Muscle layer of duodenum (tissue), 2 donors: ENCODE data around the gene HOXA11.
A peak's percentile ranks its signal among the peaks of the same experiment; 100 is the strongest.

Source experiments
- H3K27ac ChIP-seq: one replicate; pipeline ENCODE4 v1.7.0; 2013; ENCODE audit warnings: mild to moderate bottlenecking, low read length
- H3K27me3 ChIP-seq: one replicate; pipeline ENCODE4 v1.7.0; 2013; ENCODE audit warnings: low read depth, mild to moderate bottlenecking, control low read depth, low read length
- H3K36me3 ChIP-seq, 2 donors: one replicate each; pipeline ENCODE4 v1.7.0; 2013; ENCODE audit warnings: low read length in 2 of 2, control low read depth in 1 of 2, mild to moderate bottlenecking in 1 of 2; ENCODE audit not compliant: insufficient read depth in 2 of 2, control insufficient read depth in 1 of 2
- H3K4me1 ChIP-seq, 2 donors: one replicate each; pipeline ENCODE4 v1.7.0; 2013; ENCODE audit warnings: low read length in 2 of 2, mild to moderate bottlenecking in 2 of 2, control low read depth in 1 of 2, moderate library complexity in 1 of 2; ENCODE audit not compliant: insufficient read depth in 2 of 2, control insufficient read depth in 1 of 2
- H3K4me3 ChIP-seq, 2 donors: one replicate each; pipeline ENCODE4 v1.7.0; 2013; ENCODE audit warnings: low read length in 2 of 2, low read depth in 1 of 2, mild to moderate bottlenecking in 1 of 2
- H3K9me3 ChIP-seq, 2 donors: one replicate each; pipeline ENCODE4 v1.7.0; 2013; ENCODE audit warnings: low read length in 2 of 2, control low read depth in 1 of 2, mild to moderate bottlenecking in 1 of 2; ENCODE audit not compliant: control insufficient read depth in 1 of 2
- donor health status: healthy.

HOXA11 gene

DNA sequence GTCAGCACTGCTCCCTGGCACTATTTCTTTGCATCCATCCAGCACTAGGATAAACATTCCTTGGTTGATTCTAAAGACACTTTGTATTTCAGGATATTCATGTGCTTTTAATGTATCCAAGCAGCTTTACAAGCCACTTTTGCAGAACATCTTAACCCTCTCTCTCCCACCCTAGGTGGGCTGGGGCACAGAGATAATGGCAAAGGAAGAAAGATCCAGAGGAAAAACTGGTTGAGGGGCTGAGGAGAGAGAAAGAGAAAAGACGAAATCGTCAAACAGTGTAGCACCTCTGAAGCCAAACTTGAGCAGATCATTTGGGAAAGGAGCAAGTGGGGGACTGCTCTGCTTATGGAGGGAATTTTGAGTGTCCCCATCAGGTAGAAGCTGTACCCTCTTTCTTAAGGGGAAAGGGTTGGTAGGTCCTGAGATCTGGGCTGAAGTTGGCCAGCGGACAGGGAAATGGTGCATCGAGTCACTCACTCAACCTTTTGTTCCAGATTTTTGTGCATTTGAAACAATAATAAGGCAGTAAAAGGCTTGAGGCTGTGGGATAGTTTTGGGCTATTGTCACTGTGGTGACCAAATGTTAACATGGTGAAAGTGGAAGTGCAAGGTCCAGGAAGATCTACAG, 19.0 kb upstream of the HOXA11 start:
- Histone ChIP-seq H3K36me3 (no peaks in the 10 kb centered on the region), H3K27me3 (peaks cover 90% of the 10 kb centered on the region), H3K4me1 (peaks cover 0 to 32% of the 10 kb centered on the region in 2 donors), H3K27ac (no peak overlapping the region), H3K4me3 (no peak overlapping the region), H3K9me3 (peaks cover 0 to 3% of the 10 kb centered on the region in 2 donors)

GRCh38 chr7:27203365-27203953, 18.4 kb upstream of the HOXA11 start:
- peaks cover 0 to 3% of the 10 kb centered on the region in 2 donors for H3K9me3 ChIP-seq

DNA sequence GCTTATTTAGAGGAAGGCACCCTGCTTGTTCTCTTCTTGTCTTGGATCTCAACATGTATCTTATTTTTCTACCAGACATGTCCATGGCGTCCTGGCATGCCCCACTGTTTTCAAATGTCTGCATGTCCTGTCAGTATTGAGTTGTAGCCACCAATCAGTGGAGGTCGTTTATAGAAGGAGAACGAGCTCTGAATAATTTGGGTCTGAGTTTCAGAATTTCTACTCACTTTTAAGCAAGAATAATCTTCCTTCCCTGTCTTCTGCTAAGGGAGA, 17.8 kb upstream of the HOXA11 start:
- no peak overlapping the region for H3K27ac ChIP-seq
- H3K9me3 ChIP-seq = peaks cover 0 to 3% of the 10 kb centered on the region in 2 donors
- H3K4me1 ChIP-seq = peaks cover 0 to 41% of the 10 kb centered on the region in 2 donors
- no peak overlapping the region for H3K4me3 ChIP-seq
- H3K27me3 ChIP-seq = peaks cover 90% of the 10 kb centered on the region
- no peaks in the 10 kb centered on the region for H3K36me3 ChIP-seq

More at GRCh38 chr7:27203365-27203953, 18.4 kb upstream of the HOXA11 start:
- H3K36me3 ChIP-seq = no peaks in the 10 kb centered on the region
- H3K4me1 ChIP-seq = peaks cover 0 to 38% of the 10 kb centered on the region in 2 donors
- H3K27ac ChIP-seq = no peak overlapping the region
- H3K4me3 ChIP-seq = no peak overlapping the region
- peaks cover 90% of the 10 kb centered on the region for H3K27me3 ChIP-seq

DNA sequence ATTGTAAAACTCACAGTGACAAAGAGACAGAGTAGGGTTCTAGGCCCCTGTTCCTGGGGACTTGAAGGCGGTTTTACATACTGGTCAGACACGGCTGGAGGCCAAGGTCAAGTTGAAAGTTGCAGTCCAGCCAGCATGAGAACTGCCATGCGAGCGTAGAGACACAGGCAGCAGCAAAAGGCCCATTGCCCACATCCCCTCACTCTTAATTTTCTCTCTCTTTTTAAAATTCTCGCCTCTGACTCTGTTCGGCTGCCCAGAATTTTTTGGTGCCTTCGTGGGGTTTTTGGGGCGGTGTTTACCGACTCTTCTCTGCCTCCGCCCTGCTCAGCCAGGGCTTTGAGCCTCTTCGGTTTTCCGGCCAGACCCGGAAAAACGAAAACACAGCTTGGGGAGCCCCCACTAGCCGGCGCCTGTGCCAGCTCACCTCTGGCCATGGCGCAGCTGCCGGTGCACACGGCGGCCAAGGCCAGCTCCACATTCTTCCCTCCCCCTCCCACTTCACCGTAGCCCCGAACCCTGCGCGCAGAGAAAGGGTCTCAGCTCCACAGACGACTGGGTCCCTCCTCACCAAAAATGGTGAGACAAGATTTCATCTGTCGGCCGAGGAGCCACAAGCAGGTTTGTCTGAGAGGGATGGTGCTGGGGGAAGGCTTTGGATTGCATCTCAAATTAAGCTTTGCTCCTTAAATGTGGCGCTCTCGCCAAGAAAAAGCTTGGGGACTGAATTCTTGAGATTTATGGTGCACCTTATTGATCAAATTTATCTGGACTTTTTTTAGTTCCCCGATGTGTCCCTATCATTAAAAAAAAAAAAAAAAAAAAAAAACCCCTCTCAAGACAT, 17.2 kb upstream of the HOXA11 start:
- Histone ChIP-seq H3K36me3 (no peaks in the 10 kb centered on the region), H3K4me1 (peaks cover 0 to 41% of the 10 kb centered on the region in 2 donors), H3K4me3 (no peak overlapping the region), H3K27me3 (peaks cover 90% of the 10 kb centered on the region), H3K9me3 (peaks cover 0 to 3% of the 10 kb centered on the region in 2 donors), H3K27ac (no peak overlapping the region)

GRCh38 chr7:27201580-27202017, 16.6 kb upstream of the HOXA11 start:
- H3K4me3 ChIP-seq = peak overlapping the region in 1 of 2 donors; percentile 3
- no peaks in the 10 kb centered on the region for H3K36me3 ChIP-seq
- H3K4me1 ChIP-seq = peaks cover 0 to 41% of the 10 kb centered on the region in 2 donors
- H3K27ac ChIP-seq = no peak overlapping the region
- peaks cover 89% of the 10 kb centered on the region for H3K27me3 ChIP-seq
- peaks cover 0 to 3% of the 10 kb centered on the region in 2 donors for H3K9me3 ChIP-seq

DNA sequence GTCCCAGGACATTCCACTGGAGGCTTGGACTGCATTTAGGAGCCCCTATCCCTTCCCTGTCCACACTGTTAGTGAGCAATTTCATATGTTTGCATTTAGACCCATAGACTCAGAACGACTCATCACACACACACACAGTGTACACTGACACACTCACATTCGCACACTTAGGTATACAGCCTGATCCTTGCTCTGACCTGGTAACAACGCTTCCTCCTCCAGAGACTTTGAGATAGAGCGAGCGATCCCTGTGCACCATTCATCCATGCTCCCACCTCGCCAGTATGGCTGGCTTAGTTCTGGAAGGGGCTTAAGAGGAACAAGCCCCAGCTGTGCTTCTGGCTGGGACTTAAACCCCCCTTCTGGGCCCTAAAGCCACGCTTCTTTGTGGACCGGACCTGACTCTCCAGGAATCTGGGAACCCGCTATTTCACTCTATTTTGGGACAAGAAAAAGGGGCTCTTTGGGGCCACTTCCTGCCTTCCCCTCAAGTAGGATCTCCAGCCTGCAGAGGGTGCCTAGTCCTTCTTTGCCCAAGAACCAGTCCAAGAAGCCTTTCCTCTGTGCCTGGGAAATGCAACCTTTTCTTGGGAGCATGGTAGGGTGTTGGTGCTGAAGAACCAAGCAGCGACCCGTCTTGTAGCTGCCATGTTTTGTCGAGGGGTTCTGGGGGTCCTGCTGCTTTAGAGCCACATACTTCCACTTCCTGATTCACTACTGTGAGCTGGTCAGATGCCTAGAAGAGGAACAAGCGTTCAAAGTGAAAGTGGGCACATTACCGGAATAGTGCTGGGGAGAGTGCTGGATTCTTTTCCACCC, 15.9 kb upstream of the HOXA11 start:
- peak overlapping the region in 1 of 2 donors; percentile 51 for H3K4me3 ChIP-seq
- peaks cover 88% of the 10 kb centered on the region for H3K27me3 ChIP-seq
- H3K36me3 ChIP-seq = no peaks in the 10 kb centered on the region
- H3K27ac ChIP-seq = no peak overlapping the region
- peaks cover 0 to 3% of the 10 kb centered on the region in 2 donors for H3K9me3 ChIP-seq
- H3K4me1 ChIP-seq = peaks cover 0 to 41% of the 10 kb centered on the region in 2 donors

DNA sequence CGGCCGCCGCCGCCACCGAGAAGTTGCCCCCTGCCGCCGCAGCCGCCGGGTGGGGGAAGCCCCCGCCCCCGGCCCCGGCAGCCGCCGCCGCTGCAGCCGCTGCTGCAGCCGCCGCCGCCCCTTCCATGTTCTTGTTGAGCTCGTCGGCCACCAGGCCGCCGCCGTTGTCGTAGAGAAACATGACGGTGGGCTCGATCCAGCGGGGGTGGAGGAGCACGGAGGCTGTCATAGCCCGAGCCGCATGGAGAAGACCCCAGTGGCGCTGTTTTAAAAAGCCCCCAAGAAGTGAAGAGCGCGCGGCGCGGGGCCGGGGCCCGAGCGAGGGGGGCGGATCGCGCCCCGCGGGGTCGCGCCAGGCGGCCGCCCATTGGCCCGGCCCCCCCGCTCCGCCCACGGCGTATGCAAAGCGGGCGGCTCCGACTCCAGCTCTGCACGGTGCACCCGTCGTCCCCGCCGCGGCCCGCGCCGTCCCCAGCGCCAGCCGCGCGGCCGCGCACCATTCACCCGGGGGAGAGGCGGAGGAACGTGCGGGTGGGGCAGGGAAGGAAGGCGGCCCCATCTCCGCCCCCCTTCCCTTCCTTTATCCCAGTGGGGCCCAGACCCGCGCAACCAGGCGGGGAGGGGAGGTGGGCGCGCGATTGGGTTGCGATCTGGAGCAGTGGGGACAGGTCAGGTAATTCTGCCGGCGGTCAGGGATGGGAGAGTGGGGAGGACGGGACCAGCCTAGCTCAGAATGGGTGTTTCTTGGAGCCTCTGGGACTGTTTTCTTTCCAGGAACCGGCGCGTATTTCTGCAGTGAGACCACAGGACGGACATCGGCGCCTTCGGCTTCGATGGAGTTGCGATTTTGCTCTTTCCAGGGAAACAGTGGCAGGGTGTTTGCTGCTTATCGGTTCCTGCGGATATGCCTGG, 15.1 kb upstream of the HOXA11 start, which contains the start of gene HOXA13:
Gene HOXA13, minus strand, starts transcription at position 243 of the 912 bp plus-strand sequence. Its CDS starts 14 bp downstream, at position 229.
- Histone ChIP-seq H3K27ac (no peak within 1 kb of the TSS), H3K4me3 (peak within 1 kb of the TSS in 1 of 2 donors; percentile 51), H3K4me1 (peaks cover 0 to 37% of the 10 kb centered on the region in 2 donors), H3K27me3 (peaks cover 85% of the 10 kb centered on the region), H3K36me3 (no peaks in the 10 kb centered on the region), H3K9me3 (peaks cover 0 to 3% of the 10 kb centered on the region in 2 donors)

DNA sequence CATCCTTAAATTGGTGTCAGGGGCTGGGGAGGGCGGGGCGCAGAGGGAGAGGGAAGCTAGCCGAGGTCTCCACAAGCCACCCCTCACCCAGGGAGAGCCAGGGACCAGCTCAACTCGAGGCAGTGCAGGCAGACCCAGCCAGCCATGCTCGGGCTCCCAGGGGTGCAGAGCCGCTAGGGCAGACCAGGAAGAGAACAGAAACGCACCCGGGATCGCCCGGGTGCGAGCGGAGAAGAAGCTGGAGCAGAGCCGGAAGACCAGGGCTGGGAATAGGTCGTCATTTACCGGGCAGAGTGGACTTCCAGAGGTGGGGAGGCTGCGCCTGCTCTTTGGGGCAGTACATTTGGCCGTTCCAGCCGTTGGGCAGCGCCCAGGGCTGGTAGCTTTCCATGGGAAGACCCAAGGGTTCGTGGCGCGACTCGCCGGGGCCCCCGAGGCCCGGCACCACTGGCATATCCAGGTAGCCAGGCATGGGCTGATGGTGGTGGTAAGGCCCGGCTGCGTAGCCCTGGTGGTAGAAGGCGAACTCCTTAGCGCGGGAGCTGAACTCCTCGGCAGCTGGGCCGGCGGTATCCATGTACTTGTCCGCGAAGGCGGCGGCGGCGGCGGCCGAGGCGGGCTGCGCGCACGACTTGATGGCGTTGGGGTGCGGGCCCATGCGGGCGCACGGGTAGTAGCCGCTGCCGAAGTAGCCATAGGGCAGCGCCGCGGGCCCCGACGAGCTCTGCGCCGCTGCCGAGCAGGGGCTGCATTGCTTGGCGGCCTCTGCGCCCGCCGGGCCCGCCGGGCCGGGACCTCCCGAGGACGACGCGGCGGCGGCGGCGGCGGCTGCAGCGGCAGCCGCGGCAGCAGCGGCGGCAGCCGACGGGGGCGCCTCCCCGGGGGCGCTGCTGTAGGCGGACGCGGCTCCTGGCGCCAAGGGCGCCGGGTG, 14.1 kb upstream of the HOXA11 start:
- peak overlapping the region in 1 of 2 donors; percentile 39 for H3K4me3 ChIP-seq

DNA sequence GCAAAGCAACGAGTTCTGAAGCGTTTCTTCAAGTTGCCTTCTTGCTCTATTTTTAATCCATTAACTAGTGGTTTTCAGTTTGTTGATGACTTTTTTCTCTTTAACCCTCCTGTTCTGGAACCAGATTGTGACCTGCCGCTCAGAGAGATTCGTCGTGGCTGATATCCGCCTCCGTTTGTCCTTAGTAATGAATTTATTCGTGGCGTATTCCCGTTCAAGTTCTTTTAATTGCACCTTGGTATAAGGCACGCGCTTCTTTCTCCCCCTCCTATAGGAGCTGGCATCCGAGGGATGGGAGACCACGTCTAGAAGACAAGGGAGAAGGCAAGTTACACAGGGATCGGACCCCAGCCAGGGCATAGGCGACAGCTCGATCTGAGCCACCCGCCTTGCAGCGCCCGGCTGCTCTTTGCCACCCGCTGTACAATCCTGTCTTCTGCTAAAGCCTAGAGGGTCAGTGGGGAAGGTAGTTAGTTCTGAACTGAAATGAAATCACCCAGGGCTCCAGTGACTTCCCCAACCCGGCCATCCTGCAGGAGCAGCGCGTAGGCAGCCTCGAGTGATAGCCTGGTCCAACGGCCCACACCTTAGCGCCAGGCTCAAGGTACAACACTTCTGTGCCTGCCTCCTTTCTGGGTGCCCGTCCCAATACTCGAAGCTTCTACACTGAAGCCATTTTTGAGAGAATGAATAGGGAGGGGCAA, 13.3 kb upstream of the HOXA11 start:
- Histone ChIP-seq H3K4me3 (no peak overlapping the region), H3K36me3 (no peaks in the 10 kb centered on the region), H3K9me3 (no peaks in the 10 kb centered on the region), H3K27ac (no peak overlapping the region), H3K27me3 (peaks cover 85% of the 10 kb centered on the region), H3K4me1 (peaks cover 0 to 32% of the 10 kb centered on the region in 2 donors)

More for the DNA sequence above, 14.1 kb upstream of the HOXA11 start:
- H3K27ac ChIP-seq = no peak overlapping the region
- peaks cover 85% of the 10 kb centered on the region for H3K27me3 ChIP-seq
- no peaks in the 10 kb centered on the region for H3K36me3 ChIP-seq
- peaks cover 0 to 30% of the 10 kb centered on the region in 2 donors for H3K4me1 ChIP-seq
- H3K9me3 ChIP-seq = no peaks in the 10 kb centered on the region
